HT-29 (cell line): ENCODE data around the gene ALPL. TPM values are rescaled to one million over a fixed set of nuclear protein-coding genes. Genes with fewer than 3 reads are reported as not detected.
A peak's percentile ranks its signal among the peaks of the same experiment; 100 is the strongest.
"Not testable (repeated sequence)": the region's sequence is repeated elsewhere in the genome, so short reads cannot be mapped to it uniquely, and the experiment has no call there.

Experiments used
- DNase-seq: peaks from one replicate; pipeline ENCODE4 v3.0.0-alpha.2; 2015; ENCODE audit warnings: low spot score
- total RNA-seq: library from RNA; depleted of rRNA; stranded (reverse); fragments of >200 nt; shearing (Covaris generic); gene quantifications from 2 replicates; pipeline ENCODE4 v1.2.3, GENCODE V29; 2014

ALPL gene
- total RNA-seq, 1 experiment from 2014 or later: not detected

DNA sequence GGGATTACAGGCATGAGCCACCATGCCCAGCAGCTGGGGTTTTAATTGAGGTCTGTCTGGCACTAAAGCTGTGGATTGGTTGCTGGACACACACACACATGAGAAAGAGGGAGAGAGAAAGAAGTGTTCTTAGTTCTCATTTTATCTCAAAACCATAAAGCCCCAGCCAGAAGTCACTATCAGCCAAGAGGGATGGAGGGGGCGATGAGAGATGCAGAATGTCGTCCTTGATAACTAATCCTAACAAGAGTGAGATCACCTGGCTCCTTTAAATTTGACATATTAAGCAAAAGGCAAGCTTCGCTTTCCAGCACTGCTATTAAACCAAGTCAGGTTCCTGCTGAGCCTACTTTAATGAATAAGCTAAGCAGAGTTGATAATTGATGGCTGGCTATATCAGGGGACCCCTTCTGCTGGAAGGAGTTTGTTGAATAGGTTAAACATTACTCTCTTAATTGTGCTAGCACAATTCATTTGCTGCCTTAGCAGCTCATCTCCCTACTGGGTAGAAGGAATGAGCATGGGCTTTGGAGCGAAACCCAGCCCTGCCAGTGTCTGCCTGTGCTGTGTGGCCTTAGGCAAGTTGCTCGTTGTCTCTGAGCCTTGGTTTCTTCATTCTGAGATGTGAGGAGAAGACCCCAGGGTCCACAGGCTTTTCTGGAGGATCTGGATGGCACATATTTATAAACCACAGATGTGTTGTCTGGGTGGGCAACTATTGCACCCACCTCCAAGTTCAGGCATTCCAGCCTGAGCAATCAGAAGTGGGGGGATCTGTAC, 50.8 kb downstream of the ALPL start:
- no peak for DNase-seq

DNA sequence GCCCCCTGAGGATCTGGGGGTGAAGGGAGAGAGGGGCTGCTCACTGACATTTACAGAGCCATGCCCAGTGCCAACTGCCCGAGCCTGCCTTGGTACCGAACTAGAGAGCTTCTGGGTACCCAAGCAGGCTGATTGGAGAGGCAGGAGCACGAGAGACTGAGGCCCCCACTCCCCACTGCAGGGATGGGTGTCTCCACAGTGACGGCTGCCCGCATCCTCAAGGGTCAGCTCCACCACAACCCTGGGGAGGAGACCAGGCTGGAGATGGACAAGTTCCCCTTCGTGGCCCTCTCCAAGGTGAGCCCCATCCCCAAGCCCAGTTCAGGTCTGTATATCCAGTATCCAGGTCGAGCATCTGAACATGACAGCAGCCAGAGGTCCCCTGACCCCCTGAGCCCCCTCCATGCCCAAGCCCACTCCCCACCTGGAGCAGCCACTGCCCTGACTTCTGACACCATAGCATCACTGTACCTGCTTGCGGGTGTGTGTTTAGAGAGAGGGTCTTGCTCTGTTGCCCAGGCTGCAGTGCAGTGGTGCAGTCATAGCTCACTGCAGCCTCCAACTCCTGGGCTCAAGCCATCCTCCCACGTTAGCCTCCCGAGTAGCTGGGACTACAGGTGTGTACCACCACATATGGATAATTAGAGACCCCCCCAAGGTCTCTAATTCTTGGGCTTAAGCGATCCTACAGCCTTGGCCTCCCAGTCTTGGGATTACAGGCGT, 51.9 kb downstream of the ALPL start:
- DNase-seq: no peak

DNA sequence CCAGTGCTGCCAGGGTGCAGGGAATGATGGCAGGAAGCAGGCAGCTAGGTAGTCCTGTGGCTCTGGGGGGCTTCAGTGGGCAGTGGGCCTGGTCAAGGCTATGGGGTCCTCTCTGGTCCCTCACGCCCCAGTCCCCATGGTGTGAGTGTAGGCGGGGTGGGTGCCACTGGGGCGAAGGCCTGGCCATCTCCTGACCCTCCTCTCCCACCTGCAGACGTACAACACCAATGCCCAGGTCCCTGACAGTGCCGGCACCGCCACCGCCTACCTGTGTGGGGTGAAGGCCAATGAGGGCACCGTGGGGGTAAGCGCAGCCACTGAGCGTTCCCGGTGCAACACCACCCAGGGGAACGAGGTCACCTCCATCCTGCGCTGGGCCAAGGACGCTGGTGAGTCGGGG, 53.7 kb downstream of the ALPL start:
- no peak for DNase-seq

DNA sequence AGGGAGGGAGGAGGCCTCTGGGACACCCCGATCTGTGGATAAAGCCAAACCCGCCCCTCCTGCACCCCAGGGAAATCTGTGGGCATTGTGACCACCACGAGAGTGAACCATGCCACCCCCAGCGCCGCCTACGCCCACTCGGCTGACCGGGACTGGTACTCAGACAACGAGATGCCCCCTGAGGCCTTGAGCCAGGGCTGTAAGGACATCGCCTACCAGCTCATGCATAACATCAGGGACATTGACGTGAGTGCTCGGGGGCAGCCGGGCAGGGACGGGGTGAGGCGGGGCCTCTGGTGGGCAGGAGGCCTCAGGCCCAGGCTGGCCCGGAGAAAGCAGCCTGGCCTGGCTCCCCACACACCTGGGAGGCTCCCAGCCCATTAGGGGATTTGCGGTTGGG, 54.7 kb downstream of the ALPL start:
- DNase-seq: no peak

DNA sequence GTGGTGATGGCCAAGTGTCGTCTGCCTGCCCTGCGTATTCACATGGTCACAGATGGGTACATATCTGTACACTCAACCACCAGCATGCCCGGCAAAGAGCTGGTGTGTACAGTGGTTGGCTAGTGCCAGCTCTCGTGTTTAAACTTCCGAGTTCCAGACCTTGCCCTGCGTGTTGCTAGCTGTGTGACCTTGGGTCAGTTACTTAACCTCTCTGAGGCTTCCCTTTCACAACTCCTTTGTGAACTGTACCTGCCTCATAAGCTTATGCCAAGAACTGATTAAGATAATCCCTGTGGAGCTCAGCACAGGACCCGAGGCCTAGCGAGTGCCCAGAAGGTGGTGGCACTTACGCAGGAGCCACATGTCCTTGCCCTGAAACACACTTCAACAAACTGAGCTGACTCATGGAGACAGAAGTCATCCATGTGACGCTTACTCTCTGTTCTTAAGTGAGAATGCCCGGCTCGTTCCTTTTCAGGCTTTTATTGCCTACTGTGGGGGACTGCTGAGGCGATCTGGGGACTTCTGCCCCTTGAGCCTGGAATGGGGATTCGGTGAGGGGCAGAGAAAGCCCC, 55.4 kb downstream of the ALPL start:
- no peak for DNase-seq

DNA sequence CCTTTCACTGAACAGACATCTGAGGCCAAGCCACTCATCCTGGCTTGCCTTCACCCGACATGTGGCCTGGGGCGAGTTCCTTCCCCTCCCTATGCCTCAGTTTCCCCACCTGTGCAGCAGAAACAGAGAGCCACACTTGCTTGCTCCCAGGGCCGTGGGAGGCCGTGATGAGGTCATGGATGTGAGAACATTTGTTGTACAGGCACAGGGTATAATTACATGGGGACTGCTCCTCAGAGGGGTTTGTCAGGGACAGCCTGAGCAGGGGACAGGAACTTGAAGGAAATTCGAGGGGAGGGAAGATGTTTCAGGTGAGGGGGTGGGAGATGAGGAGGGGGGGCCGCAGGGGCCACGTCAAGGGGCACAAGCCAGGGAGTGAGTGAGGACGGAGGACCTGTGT, 56.1 kb downstream of the ALPL start:
- no peak for DNase-seq

DNA sequence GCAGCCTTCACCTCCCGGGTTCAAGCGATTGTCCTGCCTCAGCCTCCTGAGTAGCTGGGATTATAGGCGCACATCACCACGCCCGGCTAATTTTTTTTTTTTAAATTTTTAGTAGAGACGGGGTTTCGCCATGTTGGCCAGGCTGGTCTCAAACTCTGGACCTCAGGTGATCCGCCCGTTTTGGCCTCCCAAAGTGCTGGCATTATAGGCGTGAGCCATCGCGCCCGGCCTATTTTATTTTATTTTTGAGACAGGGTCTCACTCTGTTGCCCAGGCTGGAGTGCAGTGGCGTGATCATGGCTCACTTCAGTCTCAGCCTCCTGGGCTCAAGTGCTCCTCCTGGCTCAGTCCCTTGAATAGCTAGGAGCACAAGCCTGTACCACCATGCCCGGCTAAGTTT, 57.1 kb downstream of the ALPL start:
- not testable (repeated sequence) for DNase-seq

DNA sequence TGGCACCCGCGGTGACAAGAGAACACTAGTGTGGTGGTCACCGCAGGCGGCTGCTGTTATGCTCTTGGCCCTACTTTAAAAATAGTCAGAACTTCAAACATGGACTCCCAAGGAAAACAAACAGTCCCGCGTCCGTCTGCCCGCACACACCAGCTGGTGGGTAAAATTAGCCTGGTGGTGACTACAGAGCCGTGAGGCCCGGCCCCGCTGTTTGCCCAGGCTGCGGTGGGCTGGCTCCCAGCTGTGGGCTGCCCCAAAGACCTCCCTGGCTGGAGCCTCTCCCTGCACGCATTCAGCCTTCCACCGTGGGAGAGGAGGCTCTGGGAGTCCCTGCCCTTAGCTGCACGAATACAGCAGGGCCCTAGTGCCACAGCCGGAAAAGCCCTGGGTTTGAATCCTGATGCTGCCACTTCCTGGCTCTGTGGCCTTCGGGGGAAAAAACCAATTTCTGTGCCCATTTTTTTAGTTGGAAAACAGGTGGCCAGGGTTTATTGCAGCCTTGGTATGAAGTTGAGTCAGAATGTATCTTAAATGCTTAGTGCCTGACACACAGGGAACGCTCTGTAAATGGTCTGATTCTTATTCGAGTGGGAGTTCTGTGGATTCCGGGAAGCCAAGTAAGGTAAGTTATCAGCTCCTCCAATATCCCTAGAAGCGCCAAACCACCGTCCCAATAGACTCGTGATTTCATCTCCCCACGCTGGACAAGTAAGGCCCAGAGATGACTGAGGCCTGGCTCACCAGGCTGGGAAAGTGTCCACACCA, 58.2 kb downstream of the ALPL start:
- DNase-seq: no peak

DNA sequence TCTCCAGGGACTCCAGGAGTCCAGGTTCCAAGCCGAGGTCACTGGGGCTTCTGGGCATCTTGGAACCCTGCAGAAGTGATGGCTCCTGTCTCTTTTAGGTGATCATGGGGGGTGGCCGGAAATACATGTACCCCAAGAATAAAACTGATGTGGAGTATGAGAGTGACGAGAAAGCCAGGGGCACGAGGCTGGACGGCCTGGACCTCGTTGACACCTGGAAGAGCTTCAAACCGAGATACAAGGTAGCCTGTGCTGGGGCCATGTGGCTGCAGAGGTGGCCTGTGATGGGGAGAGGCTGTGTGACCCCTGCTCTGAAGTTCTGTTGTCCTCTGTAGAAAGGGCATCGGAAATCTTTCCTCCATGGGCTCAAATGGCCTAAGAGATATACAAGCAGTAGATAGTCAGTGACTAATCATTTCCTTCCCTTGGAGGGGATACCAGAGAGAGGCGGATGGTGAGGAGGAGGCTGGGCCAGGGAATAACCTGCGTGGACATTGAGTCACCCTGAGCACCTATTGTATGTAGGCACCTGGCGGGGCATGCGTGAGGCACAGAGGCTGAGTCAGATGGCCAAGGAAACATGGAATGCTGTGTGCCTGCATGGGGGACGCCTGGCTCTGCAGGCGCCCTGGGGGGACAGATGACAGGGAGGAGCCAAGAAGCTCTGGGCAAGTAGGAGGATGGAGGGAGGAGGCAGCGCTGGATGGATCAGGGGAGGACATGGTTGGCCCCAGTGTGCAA, 59.0 kb downstream of the ALPL start:
- DNase-seq: no peak

DNA sequence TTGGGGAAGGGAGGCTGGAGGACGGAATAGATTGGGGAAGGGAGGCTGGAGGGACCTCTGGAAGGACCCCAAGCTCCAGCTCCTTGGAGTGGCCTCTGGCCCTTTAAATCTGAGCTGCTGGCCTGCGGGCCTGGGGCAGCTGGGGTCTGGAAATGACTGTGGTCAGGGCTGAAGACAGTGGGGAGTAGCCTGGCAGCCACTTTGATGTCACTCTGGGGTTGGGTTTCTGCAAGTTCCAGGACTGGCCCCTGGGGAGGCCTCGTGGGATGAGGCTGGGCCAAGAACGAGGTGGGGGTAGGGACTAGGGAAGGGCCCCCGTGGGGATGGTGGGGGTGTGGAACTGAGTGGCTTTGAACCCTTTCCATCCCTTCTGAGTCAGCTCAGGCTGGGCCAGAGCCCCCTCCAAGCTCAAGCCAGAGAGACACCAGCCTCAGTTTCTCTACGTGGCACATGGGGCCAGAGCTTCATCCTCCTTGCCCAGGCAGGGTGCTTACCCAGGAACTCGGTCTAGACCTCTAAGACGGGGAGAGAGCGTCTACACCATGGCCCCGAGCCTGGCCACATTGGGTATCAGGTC, 59.7 kb downstream of the ALPL start:
- no peak for DNase-seq

DNA sequence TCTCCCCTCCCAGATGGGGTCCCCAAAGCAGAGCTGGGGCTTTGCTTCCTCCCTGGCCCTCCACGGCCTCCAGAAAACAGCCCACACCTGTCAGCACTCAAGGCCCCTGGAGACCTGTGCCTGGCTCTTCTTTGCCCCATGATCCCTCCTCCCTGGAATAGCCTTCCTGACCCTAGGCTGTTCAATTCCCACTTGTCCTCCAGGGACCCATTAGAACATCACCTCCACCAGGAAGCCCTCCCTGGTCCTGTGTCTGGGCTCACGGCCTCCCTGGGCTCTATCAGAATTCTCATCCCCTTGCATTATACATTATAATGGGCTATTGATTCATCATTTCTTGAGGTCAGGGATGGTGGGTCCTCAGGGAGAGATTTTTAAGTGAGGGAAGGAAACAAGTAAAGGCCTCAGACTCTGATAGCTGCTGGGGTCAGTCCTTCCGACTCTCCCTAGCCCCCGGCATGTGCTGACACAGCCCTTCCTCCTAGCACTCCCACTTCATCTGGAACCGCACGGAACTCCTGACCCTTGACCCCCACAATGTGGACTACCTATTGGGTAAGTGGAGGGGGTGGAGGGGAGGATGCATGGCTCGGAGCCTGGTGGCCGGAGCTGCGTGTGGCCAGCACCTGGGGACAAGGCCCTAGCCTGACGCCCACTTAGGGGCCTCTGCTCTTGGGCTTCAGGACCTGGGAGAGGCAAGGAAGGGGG, 60.8 kb downstream of the ALPL start:
- DNase-seq: no peak

DNA sequence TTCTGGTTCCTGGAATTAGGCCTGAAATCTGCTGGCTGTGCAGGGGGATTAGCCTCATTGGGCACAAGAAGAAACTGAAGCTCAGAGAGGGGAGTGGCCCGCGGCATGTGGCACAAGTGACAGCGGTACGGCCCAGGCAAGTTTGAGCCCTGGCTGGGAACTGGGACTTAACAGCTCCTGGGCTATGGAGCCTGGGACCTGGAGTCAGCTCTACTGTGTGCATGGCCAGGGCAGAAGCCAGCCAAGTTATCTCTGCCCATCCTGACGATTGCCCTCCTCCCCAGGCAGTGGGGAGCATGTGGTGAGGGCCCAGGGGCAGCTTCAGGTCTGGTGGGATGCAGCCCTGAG, 61.3 kb downstream of the ALPL start:
- DNase-seq: no peak

DNA sequence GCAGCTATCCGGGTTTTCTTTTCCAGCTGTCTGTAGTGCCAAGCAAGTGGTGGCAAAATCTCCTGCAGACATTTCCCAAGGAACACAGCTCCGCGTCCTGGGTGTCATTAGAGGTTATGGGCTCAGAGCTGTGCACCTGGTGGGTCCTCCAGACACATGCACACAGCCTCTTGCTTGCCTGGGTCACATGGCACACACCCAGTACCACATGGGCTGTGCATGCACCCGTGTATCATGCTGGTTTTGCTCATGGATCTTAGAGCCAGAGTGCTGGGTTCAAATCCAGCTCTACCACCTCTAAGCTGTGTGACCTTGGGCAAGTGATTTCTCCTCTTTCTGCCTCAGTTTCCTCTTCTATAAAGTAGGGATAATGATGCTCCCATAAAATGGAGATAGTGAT, 61.7 kb downstream of the ALPL start:
- DNase-seq: no peak

DNA sequence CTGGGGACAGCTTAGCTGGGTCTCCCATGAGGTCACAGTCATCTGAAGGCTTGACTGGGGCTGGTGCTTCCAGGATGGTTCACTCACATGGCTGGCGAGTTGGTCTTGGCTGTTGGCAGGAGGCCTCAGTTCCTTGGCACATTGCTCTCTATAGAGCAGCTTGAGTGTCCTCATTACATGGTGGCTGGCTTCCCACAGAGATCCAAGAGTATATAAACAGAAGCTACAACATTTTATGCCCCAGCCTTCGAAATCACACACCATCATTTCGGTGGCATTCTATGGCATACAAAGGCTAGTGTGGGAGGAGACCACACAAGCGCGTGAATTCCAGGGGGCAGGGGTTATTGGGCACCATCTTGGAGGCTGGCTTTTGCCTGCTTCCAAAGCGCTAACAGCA, 63.0 kb downstream of the ALPL start:
- DNase-seq: no peak

DNA sequence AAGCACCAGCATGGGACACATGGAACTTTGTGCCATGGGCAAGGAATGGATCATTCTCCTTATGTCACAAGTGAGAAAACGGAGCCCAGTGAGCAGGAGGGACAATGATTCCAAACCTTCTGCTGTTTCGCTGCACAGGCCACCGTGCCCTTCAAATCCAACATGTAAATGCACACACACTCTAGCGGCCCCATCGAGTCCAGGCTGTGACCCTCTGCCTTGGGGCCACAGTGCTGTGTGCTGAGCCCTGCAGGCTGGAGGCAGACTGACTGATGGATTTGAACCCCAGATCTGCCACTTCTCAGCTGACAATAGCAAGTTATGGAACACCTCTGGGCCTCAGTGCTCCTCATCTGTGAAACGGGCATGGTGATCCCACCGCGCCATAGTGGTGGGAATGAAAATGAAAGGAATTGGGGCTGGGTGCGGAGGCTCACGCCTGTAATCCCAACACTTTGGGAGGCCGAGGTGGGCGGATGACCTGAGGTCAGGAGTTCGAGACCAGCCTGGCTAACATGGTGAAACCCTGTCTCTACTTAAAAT, 63.6 kb downstream of the ALPL start:
- no peak for DNase-seq

DNA sequence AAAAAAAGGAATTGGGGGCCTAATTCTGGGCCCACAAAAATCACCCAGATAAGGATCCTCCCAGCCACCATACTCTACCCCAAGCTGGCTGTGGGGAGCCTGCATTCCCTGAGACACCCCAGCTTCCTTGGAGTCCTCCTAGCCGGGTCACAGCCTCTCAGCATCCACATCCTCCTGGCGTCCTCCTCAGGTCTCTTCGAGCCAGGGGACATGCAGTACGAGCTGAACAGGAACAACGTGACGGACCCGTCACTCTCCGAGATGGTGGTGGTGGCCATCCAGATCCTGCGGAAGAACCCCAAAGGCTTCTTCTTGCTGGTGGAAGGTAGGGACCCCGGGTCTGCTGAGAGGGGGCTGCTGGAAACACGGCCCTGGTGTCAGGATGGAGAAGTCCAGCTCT, 64.3 kb downstream of the ALPL start:
- DNase-seq: no peak

DNA sequence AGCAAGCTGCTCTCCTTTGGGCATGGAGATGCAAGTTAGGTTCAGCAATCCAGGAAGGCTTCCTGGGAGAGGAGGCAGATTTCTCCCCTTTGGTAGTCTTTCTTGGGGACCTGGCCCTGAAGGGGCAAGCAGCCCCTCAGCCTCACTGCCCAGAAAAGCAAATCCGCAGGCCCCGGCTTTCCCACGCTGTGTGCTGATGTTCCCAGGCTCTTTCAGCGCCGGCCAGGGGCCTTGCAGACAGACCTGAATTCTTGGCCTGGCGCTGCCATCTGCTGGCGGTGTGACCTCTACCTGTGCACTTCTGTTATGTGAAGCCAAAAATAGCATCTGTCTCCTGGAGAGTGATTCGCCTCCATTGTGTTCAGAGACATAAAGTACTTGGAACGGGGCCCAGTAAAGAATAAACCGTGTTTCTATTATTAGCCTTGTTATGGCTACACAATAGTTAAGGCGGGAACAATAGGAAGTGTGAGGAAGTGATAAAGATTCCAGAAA, 64.8 kb downstream of the ALPL start:
- peak; percentile 83 for DNase-seq

DNA sequence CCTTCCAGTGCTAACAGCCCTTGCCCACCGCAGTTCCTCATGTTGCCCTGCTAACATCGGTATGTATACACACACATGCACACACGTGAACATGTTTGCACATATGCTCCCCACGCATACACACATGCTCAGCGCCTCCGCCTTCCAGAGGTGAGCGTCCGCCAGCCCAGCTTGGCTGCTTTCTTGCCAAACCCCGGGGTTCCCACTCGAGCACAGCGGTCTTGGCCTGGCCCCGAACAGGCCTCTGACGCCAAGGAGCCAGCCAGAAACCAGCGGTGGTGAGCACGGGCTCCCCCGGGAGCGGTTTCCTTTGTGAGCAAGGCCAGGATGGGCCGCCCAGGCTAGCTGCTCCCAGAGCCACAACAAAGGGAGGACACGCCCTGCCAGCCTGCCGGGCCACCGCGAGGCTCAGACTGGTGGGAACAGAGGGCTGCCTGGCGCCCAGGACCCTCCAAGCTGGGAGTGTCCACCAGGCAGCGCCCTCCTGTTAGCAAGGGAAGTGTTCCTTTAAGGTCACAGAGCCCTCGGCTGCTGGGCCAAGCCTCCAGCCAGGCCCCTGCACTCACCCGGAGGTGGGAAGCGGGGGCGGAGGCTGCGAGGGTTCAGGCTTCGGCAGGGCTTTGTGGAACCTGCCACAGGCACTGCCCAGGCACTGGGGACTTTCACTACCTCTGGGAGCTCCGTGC, 65.4 kb downstream of the ALPL start:
- no peak for DNase-seq

DNA sequence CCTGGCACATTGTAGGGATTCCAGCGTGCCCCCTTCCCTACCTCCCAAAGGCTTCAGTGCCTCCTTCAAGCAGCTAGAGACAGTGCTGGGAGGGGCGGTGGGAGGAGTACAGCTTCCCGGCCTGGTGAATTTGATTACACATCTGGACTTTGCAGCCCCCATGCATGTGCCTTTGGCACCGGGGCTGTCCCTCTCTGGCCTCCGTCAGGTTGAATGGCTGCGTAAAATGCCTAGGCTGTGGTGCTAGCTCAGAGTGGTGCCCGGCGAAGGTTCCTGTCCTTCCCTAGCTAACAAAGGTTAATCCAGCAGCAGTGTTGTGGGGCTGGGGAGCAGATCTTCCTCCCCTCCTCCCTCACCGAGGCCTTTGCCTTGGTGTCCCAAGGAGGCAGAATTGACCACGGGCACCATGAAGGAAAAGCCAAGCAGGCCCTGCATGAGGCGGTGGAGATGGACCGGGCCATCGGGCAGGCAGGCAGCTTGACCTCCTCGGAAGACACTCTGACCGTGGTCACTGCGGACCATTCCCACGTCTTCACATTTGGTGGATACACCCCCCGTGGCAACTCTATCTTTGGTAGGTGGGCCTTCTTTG, 66.2 kb downstream of the ALPL start:
- DNase-seq: no peak
